Measurements from ENCODE around the gene CHCHD6.

The CHCHD6 gene

DNA sequence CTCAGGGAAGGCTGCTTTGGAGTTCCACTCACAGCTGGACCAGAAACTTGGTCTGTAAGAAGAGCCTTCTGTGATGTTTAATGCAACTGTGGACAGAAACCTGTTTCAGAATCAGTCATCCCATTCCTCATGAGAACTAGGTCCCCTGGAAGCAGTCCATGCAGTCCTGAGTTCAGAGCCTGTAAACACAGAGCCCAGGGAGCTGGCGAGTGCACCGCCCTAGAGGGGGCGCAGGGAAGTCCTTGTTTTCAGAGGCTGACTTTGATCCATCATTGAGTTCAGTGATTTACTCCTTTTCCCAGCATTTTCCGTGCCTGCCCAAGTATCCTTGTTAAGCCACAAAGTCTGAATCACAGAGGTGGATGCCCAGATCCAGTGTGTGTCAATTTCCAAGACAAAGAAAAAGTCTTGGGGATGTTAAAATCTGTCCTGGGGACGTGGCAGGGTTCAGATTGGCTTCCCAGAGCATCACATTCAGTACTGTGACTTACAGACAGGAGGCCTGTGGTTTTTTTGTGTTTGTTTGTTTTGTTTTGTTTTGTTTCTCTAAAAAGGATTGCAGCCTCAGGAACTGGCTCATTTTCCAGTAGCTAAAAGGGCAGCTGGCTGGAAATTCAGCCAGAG is 39.3 kb upstream of the CHCHD6 start:
- no peak for DNase-seq
- peaks cover 11% of the 10 kb centered on the region for H3K4me1 Mint-ChIP-seq
- H3K27ac Mint-ChIP-seq, result no peak overlapping the region
- H3K9me3 Mint-ChIP-seq, result peaks cover 12% of the 10 kb centered on the region
- TF ChIP-seq, protein P1, sequence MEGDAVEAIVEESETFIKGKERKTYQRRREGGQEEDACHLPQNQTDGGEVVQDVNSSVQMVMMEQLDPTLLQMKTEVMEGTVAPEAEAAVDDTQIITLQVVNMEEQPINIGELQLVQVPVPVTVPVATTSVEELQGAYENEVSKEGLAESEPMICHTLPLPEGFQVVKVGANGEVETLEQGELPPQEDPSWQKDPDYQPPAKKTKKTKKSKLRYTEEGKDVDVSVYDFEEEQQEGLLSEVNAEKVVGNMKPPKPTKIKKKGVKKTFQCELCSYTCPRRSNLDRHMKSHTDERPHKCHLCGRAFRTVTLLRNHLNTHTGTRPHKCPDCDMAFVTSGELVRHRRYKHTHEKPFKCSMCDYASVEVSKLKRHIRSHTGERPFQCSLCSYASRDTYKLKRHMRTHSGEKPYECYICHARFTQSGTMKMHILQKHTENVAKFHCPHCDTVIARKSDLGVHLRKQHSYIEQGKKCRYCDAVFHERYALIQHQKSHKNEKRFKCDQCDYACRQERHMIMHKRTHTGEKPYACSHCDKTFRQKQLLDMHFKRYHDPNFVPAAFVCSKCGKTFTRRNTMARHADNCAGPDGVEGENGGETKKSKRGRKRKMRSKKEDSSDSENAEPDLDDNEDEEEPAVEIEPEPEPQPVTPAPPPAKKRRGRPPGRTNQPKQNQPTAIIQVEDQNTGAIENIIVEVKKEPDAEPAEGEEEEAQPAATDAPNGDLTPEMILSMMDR (IDR thresholded peaks at IDR 0.05), result no peak
- peaks cover 39% of the 10 kb centered on the region for H3K27me3 Mint-ChIP-seq (ENCODE audit: low read depth, poor library complexity)
- H3K4me3 Mint-ChIP-seq, result no peak overlapping the region
- no peaks in the 10 kb centered on the region for H3K36me3 Mint-ChIP-seq (ENCODE audit: low read depth)

DNA sequence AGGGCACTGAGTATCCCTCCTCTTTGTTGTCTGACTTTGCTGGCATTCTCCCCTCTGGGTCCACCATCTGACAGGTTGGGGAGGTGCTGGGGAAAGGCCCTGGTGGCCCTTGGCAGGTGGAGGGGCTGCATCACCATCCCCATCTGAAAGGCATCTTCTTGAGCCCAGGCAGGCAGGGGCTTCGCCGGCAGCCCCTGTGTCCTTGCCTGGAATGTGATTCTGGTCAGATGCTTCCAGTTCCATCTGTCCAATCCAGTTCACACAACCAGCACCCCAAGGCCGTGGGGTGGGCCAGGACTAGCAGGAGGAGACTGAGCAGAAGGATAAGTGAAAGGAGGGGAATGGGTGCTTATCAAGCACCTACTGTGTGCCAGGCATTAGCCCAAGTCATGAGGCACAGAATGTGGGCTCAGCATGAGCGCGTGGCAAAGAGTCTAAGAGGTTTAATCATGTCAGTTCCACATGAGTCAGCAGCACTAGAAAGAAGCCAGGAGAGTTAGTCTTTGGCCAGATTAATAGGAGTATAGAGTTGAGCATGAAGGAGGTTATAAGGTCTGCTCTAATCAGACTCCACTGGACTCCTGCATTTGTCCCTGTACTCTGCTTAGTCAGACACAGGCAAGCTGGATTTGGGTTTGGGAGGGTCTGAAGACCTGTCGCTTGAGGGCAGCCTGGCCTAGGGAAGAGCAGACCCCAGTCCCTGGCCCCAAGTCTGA is 38.7 kb upstream of the CHCHD6 start:
- TF ChIP-seq, protein P1 (IDR thresholded peaks at IDR 0.05), result no peak
- Mint-ChIP-seq H3K4me3 (no peak overlapping the region), H3K27ac (peak overlapping the region; percentile 41), H3K36me3 (ENCODE audit: low read depth) (no peaks in the 10 kb centered on the region), H3K4me1 (peaks cover 11% of the 10 kb centered on the region), H3K27me3 (ENCODE audit: low read depth, poor library complexity) (peaks cover 41% of the 10 kb centered on the region), H3K9me3 (peaks cover 12% of the 10 kb centered on the region)
- DNase-seq, result no peak

DNA sequence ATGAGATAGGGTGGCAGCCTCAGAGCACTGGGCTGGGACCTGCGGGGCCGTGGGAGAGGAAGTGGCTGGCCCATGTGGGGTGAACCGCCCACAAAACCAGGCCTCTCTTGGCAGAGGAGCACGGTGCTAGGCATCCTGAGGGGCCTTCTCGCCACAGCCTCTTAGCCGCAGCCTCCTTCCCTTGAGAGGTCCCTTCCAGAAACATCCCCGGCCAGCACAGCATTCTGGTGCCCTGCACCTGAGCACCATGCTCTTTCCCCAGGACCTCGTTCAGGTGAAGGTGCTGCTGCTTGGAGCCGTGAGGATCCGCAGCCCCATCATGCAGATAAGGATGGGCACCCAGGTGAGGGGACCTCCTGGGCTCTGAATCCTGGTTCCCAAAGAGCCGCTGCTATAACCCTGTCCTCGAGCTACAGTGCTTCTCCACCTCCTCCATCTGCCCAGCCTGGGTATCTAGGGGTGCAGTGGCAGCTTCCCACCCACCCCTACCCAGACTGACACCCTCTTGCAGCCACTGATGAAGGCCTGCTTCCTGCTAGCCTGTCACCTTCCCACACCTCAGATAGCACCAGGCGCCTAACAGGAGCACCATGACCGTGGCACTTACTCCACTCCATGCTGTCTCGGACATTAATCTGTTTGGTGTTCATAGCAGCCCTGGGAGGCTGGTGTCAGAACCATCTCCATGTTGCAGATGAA is 37.9 kb upstream of the CHCHD6 start:
- Mint-ChIP-seq H3K9me3 (peaks cover 6% of the 10 kb centered on the region), H3K27me3 (ENCODE audit: low read depth, poor library complexity) (peaks cover 34% of the 10 kb centered on the region), H3K36me3 (ENCODE audit: low read depth) (no peaks in the 10 kb centered on the region), H3K4me3 (no peak overlapping the region), H3K27ac (no peak overlapping the region), H3K4me1 (peaks cover 11% of the 10 kb centered on the region)
- DNase-seq, result no peak
- TF ChIP-seq, protein P1 (IDR thresholded peaks at IDR 0.05), result no peak

DNA sequence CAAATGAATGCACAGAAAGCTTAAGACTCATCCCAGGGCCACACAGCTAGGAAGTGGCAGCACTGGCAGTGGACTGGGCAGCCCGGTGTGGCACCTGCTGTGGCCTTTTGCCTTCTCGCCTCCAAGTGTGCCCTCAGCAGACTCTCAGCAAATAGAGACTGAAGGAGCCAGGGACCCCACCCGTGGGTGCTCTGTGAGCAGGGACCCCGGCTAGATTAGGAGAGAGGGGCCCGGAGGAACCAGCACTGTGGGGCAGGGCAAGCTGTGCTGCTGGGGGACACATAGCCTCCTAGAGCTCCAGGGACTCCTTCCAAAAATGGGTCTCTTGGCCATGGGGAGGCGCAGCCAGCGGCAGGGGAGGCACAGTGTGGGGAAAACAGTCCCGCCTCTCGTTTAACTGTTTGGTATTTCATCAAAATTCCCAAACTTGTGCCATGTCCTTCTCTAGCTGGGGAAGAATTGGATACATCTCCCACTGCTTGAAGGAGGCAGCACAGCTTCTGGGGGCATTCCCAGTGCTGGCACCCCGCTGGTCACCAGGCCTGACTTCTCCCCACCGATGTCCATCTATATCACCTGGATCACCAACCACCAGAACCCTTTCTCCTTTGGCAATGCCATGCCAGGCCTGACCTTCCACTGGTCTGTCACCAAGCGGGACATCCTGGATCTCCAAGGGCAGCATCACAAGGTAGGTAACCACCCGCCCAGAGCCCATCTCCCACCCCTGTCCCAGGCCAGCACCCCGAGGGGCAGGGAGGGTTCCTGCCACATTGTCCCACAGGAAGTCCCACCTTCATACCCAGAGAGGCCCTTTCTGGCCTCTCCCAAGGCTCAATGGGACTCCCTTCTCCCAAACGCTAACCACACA is 37.1 kb upstream of the CHCHD6 start:
- H3K9me3 Mint-ChIP-seq, result no peaks in the 10 kb centered on the region
- H3K4me1 Mint-ChIP-seq, result peaks cover 11% of the 10 kb centered on the region
- no peak for DNase-seq
- no peak overlapping the region for H3K27ac Mint-ChIP-seq
- H3K27me3 Mint-ChIP-seq (ENCODE audit: low read depth, poor library complexity), result peaks cover 31% of the 10 kb centered on the region
- TF ChIP-seq, protein P1 (IDR thresholded peaks at IDR 0.05), result no peak
- H3K4me3 Mint-ChIP-seq, result no peak overlapping the region
- no peaks in the 10 kb centered on the region for H3K36me3 Mint-ChIP-seq (ENCODE audit: low read depth)

DNA sequence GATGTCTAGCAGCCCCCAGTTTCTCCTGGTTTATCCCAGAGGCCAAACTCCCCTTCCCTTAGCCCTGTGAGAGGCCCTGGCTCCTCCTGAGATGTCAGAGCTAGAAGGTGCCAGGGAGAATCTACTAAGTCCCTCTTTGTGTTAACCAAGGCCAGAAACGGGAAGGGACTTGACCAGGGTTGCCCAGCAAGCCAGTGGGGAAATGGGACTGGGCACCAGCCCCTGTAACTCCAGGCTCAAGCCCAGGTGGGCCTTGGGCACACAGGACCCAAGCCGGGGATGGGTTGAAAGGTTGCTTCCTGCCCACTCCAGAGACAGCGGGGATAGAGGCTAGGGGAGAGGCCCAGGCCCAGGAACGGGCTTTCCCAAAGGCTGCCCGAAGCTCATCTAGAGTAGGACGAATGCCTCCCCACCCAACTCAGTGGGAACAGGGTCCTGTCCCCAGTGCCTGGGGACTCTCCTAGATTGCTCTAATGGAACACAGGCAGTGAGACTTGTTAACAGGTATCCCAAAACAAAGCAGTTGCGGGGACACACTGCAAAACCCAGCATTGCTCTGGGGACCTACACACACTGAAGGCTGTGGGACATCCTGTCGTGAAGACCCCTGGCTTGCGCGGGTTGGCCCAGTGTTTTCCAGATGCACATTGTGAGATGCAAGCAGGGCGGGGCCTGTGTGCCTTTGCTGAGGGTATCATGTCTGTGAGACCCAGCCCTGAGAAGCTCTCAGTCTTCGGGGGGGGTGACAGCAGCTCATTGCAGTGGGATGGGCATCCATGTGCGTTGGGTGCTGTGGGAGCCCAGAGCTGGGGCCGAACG is 36.2 kb upstream of the CHCHD6 start:
- Mint-ChIP-seq H3K27ac (no peak overlapping the region), H3K4me1 (peaks cover 6% of the 10 kb centered on the region), H3K4me3 (no peak overlapping the region)

More for the DNA sequence above, 36.2 kb upstream of the CHCHD6 start:
- TF ChIP-seq, protein P1 (IDR thresholded peaks at IDR 0.05), result no peak
- Mint-ChIP-seq H3K27me3 (ENCODE audit: low read depth, poor library complexity) (peaks cover 23% of the 10 kb centered on the region), H3K36me3 (ENCODE audit: low read depth) (no peaks in the 10 kb centered on the region), H3K9me3 (no peaks in the 10 kb centered on the region)
- DNase-seq, result no peak

Measured in nephron progenitor cell (in vitro differentiated cells).